Breast epithelium (tissue), 3 donors: ENCODE results near the gene DDX31.

Experiments used
- POLR2A ChIP-seq: fragments of 450-650 bp; IDR thresholded peaks from one replicate; pipeline ENCODE4 v1.6.1; 2016; ENCODE audit warnings: antibody characterized with exemption, mild to moderate bottlenecking, moderate library complexity
- POLR2AphosphoS5 ChIP-seq, 3 donors: sonication (generic); formaldehyde crosslinking; IDR thresholded peaks; one replicate each; pipeline ENCODE4 v1.6.1; 2017; ENCODE audit warnings: antibody characterized with exemption in 3 of 3
- TF ChIP-seq, protein P1 (sequence below), 3 donors: fragments of 450-650 bp; IDR thresholded peaks; one replicate each; pipeline ENCODE4 v1.5.1; 2016 to 2017; ENCODE audit warnings: antibody characterized with exemption in 3 of 3, mild to moderate bottlenecking in 3 of 3, moderate library complexity in 3 of 3

DNA sequence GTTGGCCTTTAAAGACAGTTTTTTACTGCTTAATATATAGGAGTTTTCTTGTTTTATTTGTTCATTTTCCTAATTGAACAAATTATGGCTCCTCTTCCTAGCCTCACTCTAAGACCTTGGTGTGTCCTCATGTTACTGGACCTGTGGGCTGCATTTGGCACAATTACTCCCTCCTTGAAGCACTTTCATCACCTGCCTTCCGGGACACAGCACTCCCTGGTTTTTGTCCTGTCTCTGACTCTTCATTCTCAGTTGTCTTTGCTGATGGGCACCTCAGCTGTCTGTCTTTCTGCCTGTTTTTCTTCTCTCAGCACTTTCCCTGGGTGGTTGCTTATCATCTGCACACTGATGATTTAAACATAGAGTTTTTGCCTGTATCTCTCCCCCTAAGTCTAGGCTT is 14.1 kb upstream of the DDX31 start:
- TF ChIP-seq, protein P1, sequence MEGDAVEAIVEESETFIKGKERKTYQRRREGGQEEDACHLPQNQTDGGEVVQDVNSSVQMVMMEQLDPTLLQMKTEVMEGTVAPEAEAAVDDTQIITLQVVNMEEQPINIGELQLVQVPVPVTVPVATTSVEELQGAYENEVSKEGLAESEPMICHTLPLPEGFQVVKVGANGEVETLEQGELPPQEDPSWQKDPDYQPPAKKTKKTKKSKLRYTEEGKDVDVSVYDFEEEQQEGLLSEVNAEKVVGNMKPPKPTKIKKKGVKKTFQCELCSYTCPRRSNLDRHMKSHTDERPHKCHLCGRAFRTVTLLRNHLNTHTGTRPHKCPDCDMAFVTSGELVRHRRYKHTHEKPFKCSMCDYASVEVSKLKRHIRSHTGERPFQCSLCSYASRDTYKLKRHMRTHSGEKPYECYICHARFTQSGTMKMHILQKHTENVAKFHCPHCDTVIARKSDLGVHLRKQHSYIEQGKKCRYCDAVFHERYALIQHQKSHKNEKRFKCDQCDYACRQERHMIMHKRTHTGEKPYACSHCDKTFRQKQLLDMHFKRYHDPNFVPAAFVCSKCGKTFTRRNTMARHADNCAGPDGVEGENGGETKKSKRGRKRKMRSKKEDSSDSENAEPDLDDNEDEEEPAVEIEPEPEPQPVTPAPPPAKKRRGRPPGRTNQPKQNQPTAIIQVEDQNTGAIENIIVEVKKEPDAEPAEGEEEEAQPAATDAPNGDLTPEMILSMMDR (IDR thresholded peaks at IDR 0.05) = no peak
- TF ChIP-seq POLR2AphosphoS5 (IDR thresholded peaks at IDR 0.05) (no peak), POLR2A (no peak)
